OCI-M2 (cell line): ENCODE results near the gene OR5M11.
"Not testable (repeated sequence)": the region's sequence is repeated elsewhere in the genome, so short reads cannot be mapped to it uniquely, and the experiment has no call there.

Source experiments
- DNase-seq: peaks from one replicate; lab custom pipeline; 2025; ENCODE audit not compliant: unreplicated experiment; lab: John Stamatoyannopoulos, UW

The OR5M11 gene

GRCh38 chr11:56543157-56543556 is at the start of gene OR5M11:
Gene OR5M11, minus strand, starts transcription at chr11:56543257. Its CDS starts 0 bp downstream, at chr11:56543257.
- DNase-seq: no peak

GRCh38 chr11:56592088-56592717 is 49.1 kb upstream of the OR5M11 start:
- DNase-seq: not testable (repeated sequence)

GRCh38 chr11:56577621-56578020 is 34.6 kb upstream of the OR5M11 start, which contains the start of gene OR5M10:
Gene OR5M10, minus strand, starts transcription at chr11:56577721. Its CDS starts 0 bp downstream, at chr11:56577721.
- no peak for DNase-seq

GRCh38 chr11:56558574-56558973 is 15.5 kb upstream of the OR5M11 start:
- no peak for DNase-seq

GRCh38 chr11:56554691-56555090 is 11.6 kb upstream of the OR5M11 start:
- DNase-seq: not testable (repeated sequence)

- no peak for DNase-seq
Observed at GRCh38 chr11:56545531-56545930, 2.5 kb upstream of the OR5M11 start.

GRCh38 chr11:56543739-56544138 is 682 bp upstream of the OR5M11 start:
- DNase-seq: no peak

GRCh38 chr11:56533054-56533740 is 9.9 kb downstream of the OR5M11 start:
- no peak for DNase-seq

- no peak for DNase-seq
Observed at GRCh38 chr11:56531856-56532255, 11.2 kb downstream of the OR5M11 start.

GRCh38 chr11:56522008-56522407 is 21.0 kb downstream of the OR5M11 start:
- no peak for DNase-seq

GRCh38 chr11:56513280-56513679 is 29.8 kb downstream of the OR5M11 start:
- DNase-seq: no peak

GRCh38 chr11:56509439-56509838 is 33.6 kb downstream of the OR5M11 start:
- DNase-seq: no peak

- no peak for DNase-seq
Observed at GRCh38 chr11:56497010-56497409, 46.0 kb downstream of the OR5M11 start.

GRCh38 chr11:56495117-56495516 is 47.9 kb downstream of the OR5M11 start:
- DNase-seq: no peak
